ENCODE measurements around the gene RFXAP. TPM values are rescaled to one million over a fixed set of nuclear protein-coding genes. Genes with fewer than 3 reads are reported as not detected.

RFXAP gene
- total and polyA plus RNA-seq, 2 donors (not counting 3 experiments of a cell fraction or from before 2014, with no cell fraction given): 3.0 to 7.2 TPM

DNA sequence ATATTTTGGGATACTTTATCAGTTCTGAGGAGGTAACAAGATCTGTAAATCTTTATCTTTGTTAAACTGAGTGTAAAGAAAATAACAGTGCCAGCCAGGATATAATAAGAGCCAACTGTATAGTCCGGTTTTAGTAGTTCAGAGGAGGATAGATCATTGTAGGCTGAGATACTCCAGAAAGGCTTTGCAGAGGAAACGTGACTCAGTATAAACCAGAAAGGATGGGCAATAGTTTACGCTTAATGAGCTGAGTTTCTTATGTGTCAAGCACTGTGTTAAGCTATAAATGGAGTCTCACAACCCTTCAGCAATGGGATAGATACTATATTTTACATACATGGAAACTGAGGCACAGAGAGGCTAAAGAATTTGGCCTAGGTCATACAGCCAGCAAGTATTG lies 3.8 kb downstream of the RFXAP start:
- ChIA-PET POLR2A (no interaction called here), CTCF (interaction anchor here (0.8 to 1.5 kb wide), 10 partner anchors 8 to 540 kb away, joined by 3 to 7 read pairs (median 4); no protein-coding TSS in a partner anchor)
- Histone ChIP-seq H3K27ac (ENCODE audit: insufficient read depth, low read depth, low read length) (peak overlapping the region; percentile 8), H3K79me2 (ENCODE audit: control insufficient read depth, insufficient read depth, low read length) (peaks cover 44% of the 10 kb centered on the region), H2AFZ (ENCODE audit: low read depth, low read length) (peak overlapping the region; percentile 38), H3K4me2 (ENCODE audit: insufficient read depth, low read length) (peak overlapping the region; percentile 89), H3K36me3 (ENCODE audit: control insufficient read depth in 2 of 2, extremely low read depth in 1 of 2, insufficient read depth in 2 of 2, low read length in 2 of 2) (peaks cover 0 to 7% of the 10 kb centered on the region in 2 experiments), H3K9me3 (replicated peaks; ENCODE audit: control insufficient read depth, insufficient read depth, low read length) (no peaks in the 10 kb centered on the region), H3K9me1 (replicated peaks; ENCODE audit: control insufficient read depth, extremely low read depth, insufficient read depth, low read length) (no peaks in the 10 kb centered on the region), H4K20me1 (replicated peaks; ENCODE audit: control insufficient read depth, extremely low read depth, insufficient read depth, low read length) (no peaks in the 10 kb centered on the region), H3K4me1 (ENCODE audit: control insufficient read depth, extremely low read depth, insufficient read depth, low read length) (peaks cover 31% of the 10 kb centered on the region), H3K4me3 (replicated peaks in 1 of 3; ENCODE audit: insufficient read depth in 1 of 3, low read depth in 1 of 3, low read length in 3 of 3) (peak overlapping the region in 1 of 3 experiments; percentile 42), H3K9ac (replicated peaks; ENCODE audit: extremely low read depth, insufficient read depth, low read length) (no peak overlapping the region), H3K27me3 (ENCODE audit: control insufficient read depth in 2 of 2, insufficient read depth in 2 of 2, low read length in 2 of 2) (no peaks in the 10 kb centered on the region)
- DNase-seq (ENCODE audit: low read depth, low spot score) (peak; percentile 64), FAIRE-seq (peak; percentile 83)
- dilution Hi-C loops (cut with MboI; ENCODE audit: extremely low pct_ligation_motif_present, low sequenced_read_pairs) (no loop called here), intact Hi-C loops (cut with micrococcal nuclease) (loop anchor here (5.0 kb wide), 1 partner anchor 290 kb away; no protein-coding TSS in a partner anchor)
- TF ChIP-seq, protein P1, sequence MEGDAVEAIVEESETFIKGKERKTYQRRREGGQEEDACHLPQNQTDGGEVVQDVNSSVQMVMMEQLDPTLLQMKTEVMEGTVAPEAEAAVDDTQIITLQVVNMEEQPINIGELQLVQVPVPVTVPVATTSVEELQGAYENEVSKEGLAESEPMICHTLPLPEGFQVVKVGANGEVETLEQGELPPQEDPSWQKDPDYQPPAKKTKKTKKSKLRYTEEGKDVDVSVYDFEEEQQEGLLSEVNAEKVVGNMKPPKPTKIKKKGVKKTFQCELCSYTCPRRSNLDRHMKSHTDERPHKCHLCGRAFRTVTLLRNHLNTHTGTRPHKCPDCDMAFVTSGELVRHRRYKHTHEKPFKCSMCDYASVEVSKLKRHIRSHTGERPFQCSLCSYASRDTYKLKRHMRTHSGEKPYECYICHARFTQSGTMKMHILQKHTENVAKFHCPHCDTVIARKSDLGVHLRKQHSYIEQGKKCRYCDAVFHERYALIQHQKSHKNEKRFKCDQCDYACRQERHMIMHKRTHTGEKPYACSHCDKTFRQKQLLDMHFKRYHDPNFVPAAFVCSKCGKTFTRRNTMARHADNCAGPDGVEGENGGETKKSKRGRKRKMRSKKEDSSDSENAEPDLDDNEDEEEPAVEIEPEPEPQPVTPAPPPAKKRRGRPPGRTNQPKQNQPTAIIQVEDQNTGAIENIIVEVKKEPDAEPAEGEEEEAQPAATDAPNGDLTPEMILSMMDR (IDR thresholded peaks at IDR 0.05; ENCODE audit: extremely low read depth in 1 of 2, insufficient read depth in 1 of 2, low read depth in 1 of 2, low read length in 2 of 2): no peak
- peak; percentile 26 for TF ChIP-seq FOS (IDR thresholded peaks at IDR 0.05; ENCODE audit: borderline replicate concordance, insufficient read depth, low read length)
- no peak for TF ChIP-seq GATA2 (IDR thresholded peaks at IDR 0.05; ENCODE audit: insufficient read depth, insufficient read length, low read depth, low read length)
- no peak for TF ChIP-seq MYC (IDR thresholded peaks at IDR 0.05; ENCODE audit: low read depth, low read length)
- no peak for TF ChIP-seq EZH2 (IDR thresholded peaks at IDR 0.05; ENCODE audit: borderline replicate concordance, low read depth, low read length, severe bottlenecking)
- TF ChIP-seq POLR2AphosphoS5 (IDR thresholded peaks at IDR 0.05; ENCODE audit: insufficient read depth, low read depth, low read length): no peak
- no TSS peak for BruUV-seq (replicated peaks)
